Panc1 (cell line): ENCODE measurements around the gene ARL14. TPM values are rescaled to one million over a fixed set of nuclear protein-coding genes. Genes with fewer than 3 reads are reported as not detected.

Experiments used
- ATAC-seq: fragments of 200-7000 bp; cut with Tn5 transposase; 2 replicates; pipeline ENCODE4 v1.9.1; 2020; ENCODE audit warnings: mild to moderate bottlenecking, moderate library complexity
- BruUV-seq: library from RNA; stranded (reverse); fragments of 400-500 nt; replicated peaks from 2 replicates; lab custom pipeline; 2021; lab: Mats Ljungman, UMichigan
- CTCF ChIA-PET: fragments of 300-600 bp; sonication (Branson Sonifier 250); formaldehyde crosslinking; loops from one replicate; lab custom pipeline; 2022; ENCODE audit warnings: antibody characterized with exemption; lab: Charles Lee
- POLR2A ChIA-PET: fragments of 300-600 bp; sonication (Branson Sonifier 250); formaldehyde crosslinking; loops from one replicate; lab custom pipeline; 2022; ENCODE audit warnings: antibody characterized with exemption; lab: Charles Lee
- DNase-seq: peaks from one replicate; pipeline ENCODE4 v3.0.0-alpha.2; 2010; ENCODE audit warnings: low read depth, low spot score
- H3K27ac ChIP-seq: 2 replicates; pipeline ENCODE4 v1.5.1; 2011; ENCODE audit warnings: mild to moderate bottlenecking, low read length, inconsistent platforms
- H3K27me3 ChIP-seq: fragments of 200-500 bp; sonication (Bioruptor generic); 2 replicates; pipeline ENCODE4 v1.6.0; 2014; ENCODE audit warnings: low read length, inconsistent platforms; ENCODE audit not compliant: control insufficient read depth, insufficient read depth
- H3K36me3 ChIP-seq: fragments of 200-500 bp; sonication (Bioruptor generic); 2 replicates; pipeline ENCODE4 v1.5.1; 2014; ENCODE audit warnings: inconsistent platforms, mild to moderate bottlenecking, low read length, moderate library complexity; ENCODE audit not compliant: control insufficient read depth, insufficient read depth
- H3K4me1 ChIP-seq: 2 replicates; pipeline ENCODE4 v1.5.1; 2011; ENCODE audit warnings: inconsistent platforms, mild to moderate bottlenecking, low read length, moderate library complexity; ENCODE audit not compliant: control insufficient read depth, insufficient read depth
- H3K4me3 ChIP-seq, 2 experiments: 2 replicates each; pipeline ENCODE4 v1.5.1; 2011 to 2012; ENCODE audit warnings: low read depth in 2 of 2, low read length in 2 of 2, mild to moderate bottlenecking in 2 of 2, inconsistent platforms in 1 of 2, moderate library complexity in 1 of 2
- H3K9me3 ChIP-seq: fragments of 200-500 bp; sonication (Bioruptor generic); 2 replicates; pipeline ENCODE4 v1.5.1; 2014; ENCODE audit warnings: low read depth, mild to moderate bottlenecking, inconsistent platforms, low read length, moderate library complexity; ENCODE audit not compliant: control insufficient read depth, insufficient read depth
- POLR2AphosphoS5 ChIP-seq: IDR thresholded peaks from 2 replicates; pipeline ENCODE4 v1.6.1; 2012; ENCODE audit warnings: mild to moderate bottlenecking, low read depth, low read length, moderate library complexity
- SIN3A ChIP-seq: IDR thresholded peaks from 2 replicates; pipeline ENCODE4 v1.6.1; 2012; ENCODE audit warnings: low read depth, mild to moderate bottlenecking, low read length, moderate library complexity, borderline replicate concordance; ENCODE audit not compliant: insufficient read depth
- TCF7L2 ChIP-seq: IDR thresholded peaks from 2 replicates; pipeline ENCODE4 v1.6.1; 2011; ENCODE audit warnings: mild to moderate bottlenecking, low read depth, low read length, inconsistent platforms
- in situ Hi-C: cut with HindIII; loops from 2 replicates; pipeline ENCODE4 v1.10.0; 2016; ENCODE audit warnings: low sequenced_read_pairs, low pct_unique_long_range_greater_than_20kb
- intact Hi-C: fragments of 100-400 bp; cut with micrococcal nuclease; formaldehyde crosslinking; loops from one replicate; pipeline ENCODE4 v1.10.0; 2022; ENCODE audit not compliant: unreplicated experiment
- total RNA-seq: library from RNA; stranded (reverse); gene quantifications from one replicate; pipeline ENCODE4 v1.2.1, GENCODE V29; 2021; ENCODE audit not compliant: unreplicated experiment
- TF ChIP-seq, protein P1 (sequence below): fragments of 450-650 bp; IDR thresholded peaks from 2 replicates; pipeline ENCODE4 v1.5.1; 2017; ENCODE audit warnings: mild to moderate bottlenecking
- TF ChIP-seq, protein P2 (sequence below), 2 experiments: IDR thresholded peaks; 2 replicates each; pipeline ENCODE4 v1.6.1; 2011 to 2012; ENCODE audit warnings: low read depth in 2 of 2, control low read depth in 1 of 2, low read length in 1 of 2, mild to moderate bottlenecking in 1 of 2, moderate library complexity in 1 of 2; ENCODE audit not compliant: insufficient read depth in 1 of 2

ARL14 gene
- total RNA-seq, 1 experiment from 2014 or later, result 2.5 TPM

DNA sequence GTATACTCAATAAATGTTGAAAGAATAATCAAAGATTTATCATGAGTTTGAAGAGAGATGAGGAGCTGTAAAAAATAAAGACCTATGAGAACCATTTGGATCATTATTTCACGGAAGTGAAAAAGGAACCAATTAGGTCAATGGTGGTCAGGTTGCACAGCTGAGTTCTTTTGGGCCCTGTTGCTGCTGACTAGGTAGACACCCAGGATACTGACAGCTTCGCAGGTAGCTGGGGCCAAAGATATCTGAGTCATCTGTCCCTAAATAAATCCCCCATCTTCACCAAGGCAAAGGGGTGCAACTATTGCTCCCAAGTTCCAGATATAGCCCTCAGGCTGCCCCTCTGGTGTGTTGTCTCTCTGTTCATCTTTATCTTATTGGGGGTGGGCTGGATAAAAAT lies 5.0 kb upstream of the ARL14 start:
- Histone ChIP-seq H3K9me3 (no peaks in the 10 kb centered on the region; the same call in 1 of the 2 replicates), H3K27ac (peak overlapping the region; percentile 71), H3K4me3 (no peak overlapping the region), H3K4me1 (peaks cover 41% of the 10 kb centered on the region), H3K36me3 (no peaks in the 10 kb centered on the region), H3K27me3 (no peaks in the 10 kb centered on the region)
- no peak for DNase-seq
- ChIA-PET POLR2A (no interaction called here), CTCF (no interaction called here)
- intact Hi-C loops (no loop called here), in situ Hi-C loops (no loop called here)
- no peak for ATAC-seq
- TF ChIP-seq SIN3A (no peak), TCF7L2 (no peak), POLR2AphosphoS5 (no peak)
- TF ChIP-seq, protein P1, sequence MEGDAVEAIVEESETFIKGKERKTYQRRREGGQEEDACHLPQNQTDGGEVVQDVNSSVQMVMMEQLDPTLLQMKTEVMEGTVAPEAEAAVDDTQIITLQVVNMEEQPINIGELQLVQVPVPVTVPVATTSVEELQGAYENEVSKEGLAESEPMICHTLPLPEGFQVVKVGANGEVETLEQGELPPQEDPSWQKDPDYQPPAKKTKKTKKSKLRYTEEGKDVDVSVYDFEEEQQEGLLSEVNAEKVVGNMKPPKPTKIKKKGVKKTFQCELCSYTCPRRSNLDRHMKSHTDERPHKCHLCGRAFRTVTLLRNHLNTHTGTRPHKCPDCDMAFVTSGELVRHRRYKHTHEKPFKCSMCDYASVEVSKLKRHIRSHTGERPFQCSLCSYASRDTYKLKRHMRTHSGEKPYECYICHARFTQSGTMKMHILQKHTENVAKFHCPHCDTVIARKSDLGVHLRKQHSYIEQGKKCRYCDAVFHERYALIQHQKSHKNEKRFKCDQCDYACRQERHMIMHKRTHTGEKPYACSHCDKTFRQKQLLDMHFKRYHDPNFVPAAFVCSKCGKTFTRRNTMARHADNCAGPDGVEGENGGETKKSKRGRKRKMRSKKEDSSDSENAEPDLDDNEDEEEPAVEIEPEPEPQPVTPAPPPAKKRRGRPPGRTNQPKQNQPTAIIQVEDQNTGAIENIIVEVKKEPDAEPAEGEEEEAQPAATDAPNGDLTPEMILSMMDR, result no peak
- TF ChIP-seq, protein P2, sequence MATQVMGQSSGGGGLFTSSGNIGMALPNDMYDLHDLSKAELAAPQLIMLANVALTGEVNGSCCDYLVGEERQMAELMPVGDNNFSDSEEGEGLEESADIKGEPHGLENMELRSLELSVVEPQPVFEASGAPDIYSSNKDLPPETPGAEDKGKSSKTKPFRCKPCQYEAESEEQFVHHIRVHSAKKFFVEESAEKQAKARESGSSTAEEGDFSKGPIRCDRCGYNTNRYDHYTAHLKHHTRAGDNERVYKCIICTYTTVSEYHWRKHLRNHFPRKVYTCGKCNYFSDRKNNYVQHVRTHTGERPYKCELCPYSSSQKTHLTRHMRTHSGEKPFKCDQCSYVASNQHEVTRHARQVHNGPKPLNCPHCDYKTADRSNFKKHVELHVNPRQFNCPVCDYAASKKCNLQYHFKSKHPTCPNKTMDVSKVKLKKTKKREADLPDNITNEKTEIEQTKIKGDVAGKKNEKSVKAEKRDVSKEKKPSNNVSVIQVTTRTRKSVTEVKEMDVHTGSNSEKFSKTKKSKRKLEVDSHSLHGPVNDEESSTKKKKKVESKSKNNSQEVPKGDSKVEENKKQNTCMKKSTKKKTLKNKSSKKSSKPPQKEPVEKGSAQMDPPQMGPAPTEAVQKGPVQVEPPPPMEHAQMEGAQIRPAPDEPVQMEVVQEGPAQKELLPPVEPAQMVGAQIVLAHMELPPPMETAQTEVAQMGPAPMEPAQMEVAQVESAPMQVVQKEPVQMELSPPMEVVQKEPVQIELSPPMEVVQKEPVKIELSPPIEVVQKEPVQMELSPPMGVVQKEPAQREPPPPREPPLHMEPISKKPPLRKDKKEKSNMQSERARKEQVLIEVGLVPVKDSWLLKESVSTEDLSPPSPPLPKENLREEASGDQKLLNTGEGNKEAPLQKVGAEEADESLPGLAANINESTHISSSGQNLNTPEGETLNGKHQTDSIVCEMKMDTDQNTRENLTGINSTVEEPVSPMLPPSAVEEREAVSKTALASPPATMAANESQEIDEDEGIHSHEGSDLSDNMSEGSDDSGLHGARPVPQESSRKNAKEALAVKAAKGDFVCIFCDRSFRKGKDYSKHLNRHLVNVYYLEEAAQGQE (IDR thresholded peaks at IDR 0.05; ENCODE audit: insufficient read depth in 1 of 2, low read depth in 2 of 2, low read length in 1 of 2), result no peak
- BruUV-seq, result no TSS peak

DNA sequence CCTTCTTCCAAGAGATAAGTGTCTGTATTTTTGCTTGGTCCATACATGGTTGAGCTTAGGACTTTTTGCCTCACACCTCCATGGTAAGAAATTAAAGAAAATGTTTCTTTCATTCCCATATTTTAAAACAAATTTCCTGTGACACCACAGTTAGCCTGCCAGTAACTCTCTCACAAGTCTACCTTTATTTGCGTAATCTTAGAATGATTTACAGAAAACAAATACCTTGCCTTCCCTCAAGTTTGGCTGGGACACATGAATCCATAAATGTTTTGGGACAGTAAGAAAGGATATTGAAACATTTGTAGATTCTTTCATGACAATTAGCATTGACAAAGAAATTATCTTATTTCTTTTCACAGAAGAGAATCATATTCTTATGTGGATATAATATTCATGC lies 3.8 kb upstream of the ARL14 start:
- BruUV-seq, result no TSS peak
- intact Hi-C loops (no loop called here), in situ Hi-C loops (no loop called here)
- H3K4me1 ChIP-seq, result peaks cover 40% of the 10 kb centered on the region
- CTCF ChIA-PET, result no interaction called here
- POLR2A ChIA-PET, result no interaction called here
- H3K9me3 ChIP-seq, result no peaks in the 10 kb centered on the region; the same call in 1 of the 2 replicates
- peak overlapping the region; percentile 99 for H3K27ac ChIP-seq
- TF ChIP-seq, protein P2 (IDR thresholded peaks at IDR 0.05; ENCODE audit: insufficient read depth in 1 of 2, low read depth in 2 of 2, low read length in 1 of 2), result no peak
- TF ChIP-seq, protein P1, result no peak
- TF ChIP-seq TCF7L2, result no peak
- TF ChIP-seq POLR2AphosphoS5, result no peak
- no peak for TF ChIP-seq SIN3A
- ATAC-seq (no peak), DNase-seq (no peak)
- no peaks in the 10 kb centered on the region for H3K27me3 ChIP-seq
- no peaks in the 10 kb centered on the region for H3K36me3 ChIP-seq
- no peak overlapping the region for H3K4me3 ChIP-seq
